GM18873 (cell line): ENCODE results near the gene CMIP.
A peak's percentile ranks its signal among the peaks of the same experiment; 100 is the strongest.

Experiments
- ATAC-seq: cut with Tn5 transposase; IDR thresholded peaks from one replicate; pipeline ENCODE4 v1.9.1; 2021; ENCODE audit warnings: mild to moderate bottlenecking, moderate library complexity, moderate number of reproducible peaks; ENCODE audit not compliant: unreplicated experiment, low FRiP score

Gene CMIP

GRCh38 chr16:81748476-81749198, 304.0 kb downstream of the CMIP start:
- no peak for ATAC-seq

GRCh38 chr16:81752225-81752875, 307.7 kb downstream of the CMIP start:
- peak; percentile 74 for ATAC-seq

GRCh38 chr16:81752876-81753227, 308.2 kb downstream of the CMIP start:
- no peak for ATAC-seq

GRCh38 chr16:81754858-81755257, 310.2 kb downstream of the CMIP start:
- ATAC-seq, result no peak

GRCh38 chr16:81755915-81756614, 311.5 kb downstream of the CMIP start:
- ATAC-seq, result no peak

GRCh38 chr16:81756615-81757356, 312.2 kb downstream of the CMIP start:
- no peak for ATAC-seq

GRCh38 chr16:81758376-81758775, 313.8 kb downstream of the CMIP start:
- no peak for ATAC-seq
